GM19455 (cell line): ENCODE results near the gene ZNF280A.

Source experiments
- ATAC-seq: cut with Tn5 transposase; IDR thresholded peaks from one replicate; pipeline ENCODE4 v1.9.1; 2021; ENCODE audit not compliant: unreplicated experiment

ZNF280A gene, protein sequence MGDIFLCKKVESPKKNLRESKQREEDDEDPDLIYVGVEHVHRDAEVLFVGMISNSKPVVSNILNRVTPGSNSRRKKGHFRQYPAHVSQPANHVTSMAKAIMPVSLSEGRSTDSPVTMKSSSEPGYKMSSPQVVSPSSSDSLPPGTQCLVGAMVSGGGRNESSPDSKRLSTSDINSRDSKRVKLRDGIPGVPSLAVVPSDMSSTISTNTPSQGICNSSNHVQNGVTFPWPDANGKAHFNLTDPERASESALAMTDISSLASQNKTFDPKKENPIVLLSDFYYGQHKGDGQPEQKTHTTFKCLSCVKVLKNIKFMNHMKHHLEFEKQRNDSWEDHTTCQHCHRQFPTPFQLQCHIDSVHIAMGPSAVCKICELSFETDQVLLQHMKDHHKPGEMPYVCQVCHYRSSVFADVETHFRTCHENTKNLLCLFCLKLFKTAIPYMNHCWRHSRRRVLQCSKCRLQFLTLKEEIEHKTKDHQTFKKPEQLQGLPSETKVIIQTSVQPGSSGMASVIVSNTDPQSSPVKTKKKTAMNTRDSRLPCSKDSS

DNA sequence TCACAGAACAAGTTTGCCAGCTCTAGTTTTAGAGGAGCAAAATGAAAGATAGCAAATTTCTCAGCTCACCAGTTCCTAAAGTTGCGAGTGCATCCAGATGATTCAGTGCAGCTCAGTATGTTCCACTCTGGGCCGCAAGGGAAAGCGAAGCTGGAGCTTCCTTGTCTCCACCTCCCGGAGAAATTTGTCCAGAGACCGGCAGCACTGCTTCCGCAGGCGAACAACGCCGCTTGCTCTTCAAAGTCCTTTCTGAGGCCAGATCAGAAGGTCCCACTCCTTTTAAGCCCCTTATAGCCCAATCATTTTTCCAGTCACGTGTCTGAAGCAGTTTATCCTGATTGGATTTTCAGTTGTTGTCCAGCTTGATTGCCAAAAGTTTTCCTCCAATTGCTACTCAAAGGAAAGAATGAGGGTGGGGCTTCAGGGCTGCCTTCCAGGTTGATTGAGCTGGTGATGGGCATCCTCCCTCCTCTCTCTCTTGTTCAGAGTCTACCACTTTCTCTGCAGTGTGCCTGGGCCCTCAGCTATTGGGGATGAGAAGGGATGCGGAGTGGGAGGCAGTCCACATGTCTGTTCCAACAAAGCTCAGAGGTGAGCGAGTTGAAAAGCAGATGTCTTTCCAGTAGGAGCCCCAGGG is at the start of gene ZNF280A:
TSS of gene ZNF280A (minus strand) at position 251 of the 637 bp plus-strand sequence. CDS start 4,640 bp downstream, outside the sequence.
- ATAC-seq, result no peak

DNA sequence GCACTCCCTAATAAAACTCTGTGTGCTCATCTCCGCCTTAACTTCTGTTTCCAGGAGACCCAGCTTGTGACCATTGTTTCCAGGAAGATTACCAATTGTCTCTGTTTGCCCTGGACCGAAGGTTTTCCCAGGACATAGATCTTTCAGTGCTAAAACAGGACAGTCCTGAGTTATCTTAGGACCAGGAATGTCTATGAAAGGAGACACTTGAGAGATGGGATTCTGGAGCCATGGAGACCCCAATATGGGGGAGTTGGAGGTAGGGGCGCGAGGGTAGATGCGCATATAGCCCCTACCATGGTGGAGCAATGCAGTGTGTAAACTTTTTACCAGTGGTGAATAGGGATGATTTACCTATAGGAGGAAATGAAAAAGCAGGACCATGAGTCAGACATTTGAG is 49.1 kb upstream of the ZNF280A start:
- no peak for ATAC-seq

DNA sequence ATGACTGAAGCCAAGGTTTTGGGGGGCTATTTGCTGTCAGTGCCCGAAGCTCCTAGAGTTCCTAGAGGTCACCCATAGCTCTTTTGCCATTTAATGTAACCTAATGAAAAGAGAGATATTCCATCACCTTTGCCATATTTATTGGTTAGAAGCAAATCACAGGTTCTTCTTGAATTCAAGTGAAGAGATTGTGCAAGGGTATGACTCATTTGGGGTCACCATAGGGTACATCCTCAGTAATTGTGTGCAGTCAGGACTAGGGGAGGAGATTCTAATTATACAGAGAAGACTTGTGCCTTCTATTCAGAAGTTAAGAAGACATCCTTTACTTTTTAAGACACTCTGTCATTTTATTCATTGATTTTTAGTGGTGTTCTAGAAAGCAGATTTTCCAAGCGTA is 45.9 kb upstream of the ZNF280A start:
- no peak for ATAC-seq

DNA sequence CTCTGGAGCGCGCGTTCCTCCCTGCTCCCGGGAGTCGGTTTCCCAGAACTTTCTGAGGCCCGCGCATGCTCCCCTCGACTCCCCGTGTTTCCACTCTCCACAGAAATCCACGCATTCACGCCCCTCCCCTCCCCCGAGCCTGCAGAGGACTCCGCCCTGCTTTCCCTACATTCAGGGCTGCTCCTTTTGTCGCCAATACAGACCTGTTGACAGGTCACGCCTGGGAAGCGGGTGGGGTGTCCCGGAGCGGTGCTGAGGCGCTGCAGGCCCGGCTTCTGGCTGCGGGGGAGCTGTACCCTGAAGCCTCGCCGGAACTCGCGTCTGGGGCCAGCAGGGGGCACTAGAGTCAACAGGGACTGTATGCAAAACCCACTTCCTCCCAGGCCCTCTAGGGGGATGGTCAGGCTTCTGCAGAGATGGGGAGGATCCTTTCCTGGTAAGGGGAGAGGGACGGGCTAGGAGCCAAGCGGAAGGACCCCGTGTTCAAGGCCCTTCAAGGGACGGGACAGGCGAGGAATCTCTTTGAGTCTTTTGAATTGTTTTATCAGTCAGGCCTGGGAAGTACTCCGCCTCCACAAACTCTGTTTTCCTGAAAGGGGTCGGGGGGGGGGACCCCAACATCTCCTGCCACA is 39.0 kb upstream of the ZNF280A start, which contains the start of gene PRAME:
TSS of gene PRAME (minus strand) at position 294 of the 632 bp plus-strand sequence. CDS start 2,433 bp downstream, outside the sequence.
- no peak for ATAC-seq

DNA sequence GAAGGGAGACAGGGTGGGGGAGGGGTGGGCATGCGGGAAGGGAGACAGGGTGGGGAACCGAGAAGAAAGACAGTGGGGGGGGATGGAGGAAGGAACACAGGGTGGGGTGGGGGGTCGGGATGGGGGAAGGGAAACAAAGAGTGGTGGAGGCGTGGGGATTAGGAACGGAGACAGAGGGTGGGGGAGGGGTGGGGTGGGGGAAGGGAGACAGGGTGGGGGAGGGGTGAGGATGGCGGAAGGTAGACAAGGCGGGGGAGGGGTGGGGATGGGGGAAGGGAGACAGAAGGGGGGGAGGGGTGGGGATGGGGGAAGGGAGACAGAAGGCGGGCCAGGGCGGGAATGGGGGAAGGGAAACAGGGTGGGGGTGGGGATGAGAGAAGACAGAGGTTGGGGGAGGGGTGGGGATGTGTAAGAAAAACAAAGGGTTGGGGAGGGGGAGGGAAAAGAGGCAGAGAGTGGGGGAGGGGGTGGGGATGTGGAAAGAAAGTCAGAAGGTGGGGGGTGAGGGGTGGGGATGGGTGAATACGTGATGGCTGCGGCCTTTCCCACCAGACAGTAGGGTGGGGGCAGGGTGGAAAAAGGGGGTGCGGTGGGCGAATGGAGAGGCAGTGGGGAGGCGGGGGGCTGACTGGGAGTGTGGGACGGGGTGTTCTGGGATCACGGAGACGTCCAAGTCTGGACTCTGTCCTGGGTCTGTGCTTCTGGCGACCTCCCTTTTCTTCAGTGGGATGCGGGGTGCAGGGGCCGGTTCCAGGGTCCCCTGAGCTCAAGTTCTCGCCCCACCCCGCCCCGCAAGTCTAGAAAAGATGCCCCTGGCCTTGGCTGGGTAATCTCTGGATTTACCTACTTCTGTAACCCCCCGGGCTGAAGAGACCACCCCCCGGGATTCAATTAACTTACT is 38.3 kb upstream of the ZNF280A start:
- no peak for ATAC-seq

DNA sequence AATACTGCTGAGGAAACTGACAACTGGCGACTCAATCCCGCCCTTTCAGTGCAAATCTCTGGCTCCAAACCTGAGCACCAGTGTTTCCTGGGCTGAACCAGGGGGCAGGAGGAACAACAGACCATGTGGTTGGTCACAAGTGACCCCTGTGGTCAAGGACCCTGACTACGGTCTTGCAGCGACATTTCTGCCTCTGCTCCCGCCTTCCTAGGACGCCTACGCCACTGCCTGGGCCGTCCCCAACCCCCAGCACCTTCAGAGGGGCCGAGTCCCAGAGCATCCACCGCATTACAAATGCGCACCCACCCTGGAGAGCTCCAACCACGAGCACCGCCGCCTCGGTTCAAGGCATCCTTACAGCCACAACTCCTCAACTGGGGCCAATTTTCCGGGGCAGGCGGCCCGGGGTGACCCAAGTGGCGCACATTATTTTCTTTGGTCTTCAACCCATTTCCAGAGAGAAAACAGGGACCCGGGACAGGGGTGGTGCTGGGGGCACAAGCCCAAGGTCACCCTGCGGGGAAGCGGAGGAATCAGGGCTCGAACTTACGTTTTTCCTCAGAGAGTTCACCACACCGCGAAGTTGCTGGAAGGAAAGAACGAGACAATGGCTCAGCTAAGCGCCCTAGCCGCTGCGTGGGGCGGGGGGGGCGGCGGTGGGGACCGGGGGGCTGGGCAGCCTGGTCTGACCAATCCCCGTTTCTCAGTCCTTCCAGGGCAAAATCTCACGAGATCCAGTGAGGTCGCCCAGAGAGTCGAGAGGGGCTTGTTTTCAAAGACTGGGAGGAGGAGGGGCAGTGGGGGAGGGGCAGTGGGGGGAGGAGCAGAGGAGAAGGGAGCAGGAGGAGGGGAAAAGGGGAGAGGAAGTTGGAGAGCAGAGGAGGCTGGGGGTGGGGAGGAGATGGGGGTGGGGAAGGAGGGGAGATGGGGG is 37.2 kb upstream of the ZNF280A start:
- ATAC-seq, result no peak

DNA sequence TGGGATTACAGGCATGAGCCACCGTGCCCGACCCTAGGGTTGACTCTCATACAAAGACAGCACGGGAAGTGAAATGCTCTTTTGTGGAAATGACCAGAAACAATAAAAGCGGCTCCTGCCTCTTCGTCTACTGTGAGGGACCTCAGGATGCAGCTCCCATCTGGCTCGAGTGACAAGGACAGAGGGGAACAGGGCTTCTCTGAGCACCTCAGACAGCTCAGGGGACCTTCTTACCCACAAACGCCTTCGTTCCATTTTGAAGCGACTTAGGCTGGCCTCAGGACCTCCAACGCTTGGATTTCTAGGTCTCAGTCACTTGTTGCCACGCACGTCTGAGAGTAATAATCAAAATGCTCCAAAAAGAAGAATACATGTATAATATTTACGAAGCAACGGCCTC is 36.5 kb upstream of the ZNF280A start:
- ATAC-seq, result no peak

DNA sequence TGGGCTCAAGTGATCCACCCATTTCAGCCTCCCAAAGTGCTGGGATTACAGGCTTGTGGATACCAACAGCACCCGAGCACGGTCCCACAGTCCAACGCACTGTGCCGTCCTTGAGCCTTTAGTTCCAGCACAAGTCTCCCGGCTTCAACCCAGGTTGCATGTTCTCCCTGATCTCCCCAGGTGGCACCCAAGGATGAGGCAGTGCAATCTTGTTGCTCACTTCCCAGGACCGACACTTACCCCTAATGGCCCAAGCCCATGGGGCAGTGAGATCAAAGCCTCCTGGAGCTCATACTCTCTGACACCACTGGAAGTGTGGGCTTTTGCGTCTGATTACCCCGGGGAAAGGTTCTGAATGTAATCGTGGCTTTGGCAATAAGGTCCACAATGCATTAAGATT is 35.5 kb upstream of the ZNF280A start:
- ATAC-seq, result no peak

DNA sequence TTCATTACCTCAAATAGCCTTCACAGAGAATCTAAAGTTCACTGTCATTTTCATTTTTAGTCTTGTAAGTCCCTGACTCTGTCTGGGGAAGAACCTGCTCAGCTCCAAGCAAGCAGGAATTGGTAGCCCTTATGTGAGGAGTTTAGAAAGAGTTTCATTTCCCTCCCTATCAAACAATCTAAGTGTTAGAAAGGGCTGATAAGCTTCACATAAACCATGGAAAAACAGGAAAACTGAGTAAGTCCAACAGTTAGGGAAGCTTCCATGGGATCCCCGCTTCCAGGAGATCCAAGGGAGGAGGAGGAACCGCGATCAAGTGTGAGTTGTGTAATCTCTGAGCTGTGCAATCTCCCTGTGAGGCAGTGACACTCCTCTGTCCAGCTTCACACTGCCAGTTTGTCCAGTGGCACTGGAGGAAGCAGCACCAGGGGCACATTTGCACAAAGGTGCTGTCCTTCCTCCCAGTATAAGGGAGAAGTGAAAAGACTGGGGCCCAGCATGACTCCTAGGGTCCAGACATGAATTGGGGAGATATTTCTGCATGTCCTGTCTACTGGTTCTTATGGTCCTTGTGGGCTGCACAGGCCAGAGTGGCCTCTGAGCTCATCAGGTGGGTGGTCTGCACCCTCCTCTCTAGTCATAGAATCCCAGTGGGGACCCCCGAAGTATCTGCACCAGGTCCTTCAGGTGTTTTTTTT is 34.7 kb upstream of the ZNF280A start:
- ATAC-seq, result no peak

DNA sequence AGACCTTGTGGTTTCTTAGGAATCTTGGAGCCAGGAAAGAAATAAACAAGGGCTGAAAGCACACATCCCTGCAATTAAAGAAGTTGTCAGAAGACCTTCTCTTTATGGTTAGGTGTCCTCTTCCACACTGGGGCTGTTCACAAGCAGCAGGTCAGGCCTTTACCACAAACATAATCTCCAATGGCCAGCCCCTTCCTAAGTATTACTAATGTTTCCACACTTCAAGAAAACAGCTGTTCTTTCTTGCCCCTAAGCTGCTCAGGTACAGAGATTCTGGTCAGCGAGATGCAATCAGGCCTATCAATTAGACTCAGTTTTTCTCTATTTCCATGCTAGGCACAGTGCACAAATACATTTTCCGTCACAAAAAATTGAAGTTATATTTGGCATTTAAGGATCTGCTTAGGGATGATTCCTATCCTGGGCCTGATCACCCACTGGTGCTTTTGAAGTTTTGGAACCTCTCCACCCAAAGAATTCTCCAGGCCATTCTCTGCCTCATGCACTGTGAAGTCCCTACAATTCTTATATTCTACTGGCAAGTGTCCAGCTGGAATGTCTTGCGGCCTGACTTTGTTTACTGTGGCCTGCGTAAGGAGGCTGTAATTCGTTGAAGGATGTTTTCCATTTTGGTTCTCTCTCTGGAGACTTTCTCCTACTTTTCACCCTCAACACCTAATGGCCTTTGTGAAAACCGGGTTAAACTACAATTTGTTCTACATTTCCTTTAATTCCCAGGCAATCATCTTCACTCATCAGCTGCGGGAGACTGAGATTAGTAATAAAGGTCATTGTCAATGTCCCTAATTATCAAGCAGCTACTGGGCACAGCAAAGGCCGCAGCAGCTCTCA is 33.9 kb upstream of the ZNF280A start:
- no peak for ATAC-seq

DNA sequence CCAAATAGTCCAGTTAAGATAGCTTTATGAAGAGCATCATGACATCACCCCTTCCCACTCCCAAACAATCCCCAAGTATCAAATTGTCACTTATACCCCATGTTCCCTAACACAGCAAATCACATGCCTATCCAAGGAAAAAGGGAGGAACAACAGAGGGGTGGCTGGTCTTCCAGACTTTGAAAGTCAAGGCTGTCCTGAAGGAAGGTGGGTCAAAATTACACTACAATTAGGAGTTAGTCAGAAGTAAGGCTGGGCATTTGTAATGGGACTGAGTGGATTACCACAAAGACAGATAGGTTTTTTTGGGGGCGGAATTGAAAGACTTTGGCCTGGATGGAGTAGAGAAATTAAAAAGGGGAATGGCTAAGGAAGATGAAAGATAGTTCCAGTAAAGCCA is 33.1 kb upstream of the ZNF280A start:
- ATAC-seq, result no peak

DNA sequence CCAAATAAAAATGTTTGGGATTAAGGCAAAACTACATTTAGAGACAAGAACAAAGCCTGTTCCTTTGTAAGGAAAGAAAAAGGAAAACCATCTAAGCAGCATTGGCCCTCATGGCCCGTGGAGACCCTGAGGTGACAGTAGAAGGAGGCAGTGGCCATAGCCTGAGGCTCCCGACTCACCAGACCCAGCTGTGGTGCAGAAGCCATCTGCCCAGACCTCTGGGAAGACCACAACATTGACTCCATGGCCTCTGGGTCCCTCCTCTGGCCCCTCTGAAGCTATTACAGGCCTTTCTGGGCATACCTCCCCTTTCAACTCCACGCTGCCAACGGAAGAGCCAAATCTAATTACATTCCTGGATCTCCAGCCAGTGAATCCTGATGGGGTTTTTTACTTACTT is 32.6 kb upstream of the ZNF280A start:
- ATAC-seq, result no peak

DNA sequence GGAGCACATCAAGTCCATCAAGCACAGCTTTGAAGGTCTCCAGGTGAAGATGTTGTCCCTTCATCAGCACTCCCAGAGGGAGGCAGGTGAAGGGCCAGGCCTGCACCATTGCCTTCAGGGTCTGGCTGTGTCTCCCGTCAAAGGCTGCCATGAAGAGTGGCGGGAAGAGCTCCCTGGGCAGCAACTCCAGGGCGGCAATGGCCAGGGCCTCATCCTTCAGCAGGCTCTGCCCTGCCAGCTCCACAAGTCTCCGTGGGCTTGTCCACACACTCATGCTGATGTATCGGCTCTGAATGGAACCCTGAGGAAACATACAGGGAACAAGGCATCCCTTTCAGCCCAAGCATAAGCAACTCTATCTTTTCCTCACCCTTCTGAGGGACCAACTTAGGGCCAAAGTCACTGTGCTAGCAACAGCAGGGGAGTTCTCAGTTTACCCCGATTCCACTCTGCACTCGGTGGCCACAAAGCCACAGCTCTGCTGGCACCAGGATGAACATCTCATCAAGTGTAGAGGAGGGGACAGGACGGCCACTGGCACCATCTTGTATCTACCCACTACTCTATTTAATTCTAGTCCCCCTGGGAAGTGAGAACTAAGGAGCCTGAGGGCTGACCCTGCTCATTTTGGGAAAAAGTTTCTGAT is 30.8 kb upstream of the ZNF280A start:
- ATAC-seq, result no peak

DNA sequence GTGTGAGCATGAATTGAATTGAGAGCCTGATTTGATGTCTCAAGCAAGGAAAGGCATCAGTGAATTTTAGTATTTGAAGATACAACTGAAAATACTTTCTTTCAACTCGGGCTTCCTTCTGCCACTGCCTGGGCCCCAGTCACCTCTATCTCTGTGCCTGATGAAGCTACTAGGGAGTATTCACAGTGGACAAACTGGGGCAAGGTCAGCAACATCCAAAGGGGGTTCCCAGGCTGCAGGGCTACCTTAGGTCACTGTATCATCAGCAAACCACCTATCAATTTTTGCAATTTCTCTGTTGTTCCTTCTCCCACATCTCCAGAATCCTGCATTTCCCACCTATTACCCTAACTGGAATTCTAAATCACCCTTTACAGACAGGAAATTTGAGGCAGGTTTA is 28.8 kb upstream of the ZNF280A start:
- ATAC-seq, result no peak

DNA sequence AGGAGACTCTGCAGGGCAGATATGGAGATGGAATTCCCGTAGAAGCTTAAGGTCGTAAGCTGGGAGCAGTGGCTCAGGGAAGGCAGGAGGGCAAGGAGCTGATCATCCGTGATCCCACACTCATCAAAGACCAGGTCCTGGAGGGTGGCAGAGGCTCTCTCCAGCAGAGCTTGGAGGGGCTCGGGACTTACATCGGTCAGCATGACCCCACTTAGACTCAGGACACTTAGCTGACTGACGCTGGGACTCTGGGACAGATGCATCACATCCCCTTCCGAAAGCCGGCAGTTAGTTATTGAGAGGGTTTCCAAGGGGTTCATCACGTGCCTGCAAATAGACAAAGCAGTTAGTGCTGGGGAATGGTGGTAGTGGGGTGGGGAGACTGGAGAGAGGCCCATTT is 28.2 kb upstream of the ZNF280A start:
- ATAC-seq, result no peak

DNA sequence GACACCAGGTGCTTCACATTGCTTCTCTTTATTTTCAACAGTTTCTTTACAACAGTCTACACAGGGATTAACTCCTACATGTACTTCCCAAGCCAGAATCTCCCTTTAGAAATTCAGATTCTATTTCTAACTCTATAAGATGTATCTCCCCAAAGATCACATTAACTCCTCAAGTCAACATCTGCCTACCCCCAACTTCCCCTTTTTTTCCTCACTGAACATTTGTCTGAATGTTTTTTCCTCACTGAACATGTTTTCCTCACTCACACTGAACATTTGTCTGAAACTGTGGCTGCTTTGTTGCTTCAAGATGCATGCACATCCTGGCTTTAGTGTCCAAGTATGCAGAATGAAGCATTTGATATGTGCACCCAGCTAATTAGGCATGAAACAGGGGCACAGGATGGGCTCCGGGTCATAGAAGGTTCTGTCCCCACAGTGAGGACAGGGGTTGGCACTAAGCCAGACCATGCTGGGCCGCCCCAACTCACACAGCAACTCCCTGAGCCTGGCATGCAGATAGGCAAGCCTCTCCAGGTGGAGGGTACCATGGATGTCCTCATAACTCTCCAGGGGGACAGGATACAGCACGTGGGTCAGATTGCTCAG is 27.7 kb upstream of the ZNF280A start:
- ATAC-seq, result no peak

DNA sequence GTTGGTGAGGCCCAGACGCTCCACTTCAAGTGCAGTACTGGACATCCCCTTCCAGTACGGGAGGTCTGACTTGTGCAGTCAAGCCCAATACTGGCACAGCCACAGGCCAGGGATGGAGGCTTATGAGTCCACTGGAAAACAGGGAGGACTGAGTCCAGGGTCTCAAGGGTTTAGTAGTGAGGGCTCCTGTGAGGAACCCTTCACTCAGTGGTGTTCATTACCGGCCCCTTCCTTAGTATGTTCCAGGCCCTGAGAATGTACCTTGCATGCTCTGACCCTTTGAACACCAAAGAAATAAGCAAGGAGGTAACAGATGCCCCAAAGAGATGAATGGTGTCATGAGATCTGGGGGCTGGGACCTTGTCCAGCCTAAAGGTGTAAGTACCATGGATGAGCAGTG is 27.2 kb upstream of the ZNF280A start:
- ATAC-seq, result no peak
